ENCODE data around the gene CAPN12. TPM values are rescaled to one million over a fixed set of nuclear protein-coding genes. Genes with fewer than 3 reads are reported as not detected.
A peak's percentile ranks its signal among the peaks of the same experiment; 100 is the strongest.
"Not testable (repeated sequence)": the region's sequence is repeated elsewhere in the genome, so short reads cannot be mapped to it uniquely, and the experiment has no call there.

The CAPN12 gene
- total RNA-seq, 1 donor from 2014 or later: not detected

GRCh38 chr19:38773469-38774177, 29.3 kb upstream of the CAPN12 start, which contains the start of gene LGALS7:
Gene LGALS7, minus strand, starts transcription at chr19:38773517. Its CDS starts 25 bp downstream, at chr19:38773492.
- intact Hi-C loops (cut with DNase I): no loop called here
- ATAC-seq (ENCODE audit: poor library complexity) (no peak), DNase-seq (no peak)

- DNase-seq; ATAC-seq (ENCODE audit: poor library complexity); intact Hi-C loops (cut with DNase I): not testable (repeated sequence)
Measured at GRCh38 chr19:38771569-38771968, 27.3 kb upstream of the CAPN12 start.

- peak; percentile 97 for ATAC-seq (ENCODE audit: poor library complexity)
- intact Hi-C loops (cut with DNase I): not testable (repeated sequence)
Measured at GRCh38 chr19:38770949-38771275, 26.6 kb upstream of the CAPN12 start.

GRCh38 chr19:38770228-38770948, 26.1 kb upstream of the CAPN12 start:
- intact Hi-C loops (cut with DNase I): not testable (repeated sequence)
- ATAC-seq (ENCODE audit: poor library complexity) (peak; percentile 45), DNase-seq (peak; percentile 27)

More at GRCh38 chr19:38770949-38771275, 26.6 kb upstream of the CAPN12 start:
- DNase-seq: not testable (repeated sequence)

- peak; percentile 85 for ATAC-seq (ENCODE audit: poor library complexity)
- DNase-seq: peak; percentile 95
- intact Hi-C loops (cut with DNase I): no loop called here
Measured at GRCh38 chr19:38769635-38770211, 25.4 kb upstream of the CAPN12 start.

GRCh38 chr19:38766276-38767047, 22.2 kb upstream of the CAPN12 start:
- DNase-seq: no peak
- intact Hi-C loops (cut with DNase I): no loop called here
- ATAC-seq (ENCODE audit: poor library complexity): no peak

GRCh38 chr19:38765214-38765613, 20.9 kb upstream of the CAPN12 start:
- intact Hi-C loops (cut with DNase I): no loop called here
- ATAC-seq (ENCODE audit: poor library complexity): no peak
- no peak for DNase-seq

- intact Hi-C loops (cut with DNase I): no loop called here
- ATAC-seq (ENCODE audit: poor library complexity): no peak
- DNase-seq: no peak
Measured at GRCh38 chr19:38763795-38764220, 19.5 kb upstream of the CAPN12 start.

- intact Hi-C loops (cut with DNase I); ATAC-seq (ENCODE audit: poor library complexity); DNase-seq: not testable (repeated sequence)
Measured at GRCh38 chr19:38761884-38762389, 17.7 kb upstream of the CAPN12 start.

GRCh38 chr19:38760805-38761517, 16.7 kb upstream of the CAPN12 start:
- DNase-seq; intact Hi-C loops (cut with DNase I); ATAC-seq (ENCODE audit: poor library complexity): not testable (repeated sequence)

GRCh38 chr19:38759590-38760003, 15.3 kb upstream of the CAPN12 start:
- ATAC-seq (ENCODE audit: poor library complexity): peak; percentile 43
- intact Hi-C loops (cut with DNase I): no loop called here
- no peak for DNase-seq

- ATAC-seq (ENCODE audit: poor library complexity); DNase-seq; intact Hi-C loops (cut with DNase I): not testable (repeated sequence)
Measured at GRCh38 chr19:38754196-38754595, 9.9 kb upstream of the CAPN12 start.

GRCh38 chr19:38753783-38754182, 9.5 kb upstream of the CAPN12 start:
- intact Hi-C loops (cut with DNase I); ATAC-seq (ENCODE audit: poor library complexity); DNase-seq: not testable (repeated sequence)

- intact Hi-C loops (cut with DNase I): no loop called here
- ATAC-seq (ENCODE audit: poor library complexity) (no peak), DNase-seq (peak; percentile 25)
Measured at GRCh38 chr19:38745316-38745715, 1.0 kb upstream of the CAPN12 start.

- peak; percentile 37 for DNase-seq
- intact Hi-C loops (cut with DNase I): no loop called here
- no peak for ATAC-seq (ENCODE audit: poor library complexity)
Measured at GRCh38 chr19:38744874-38745273, 600 bp upstream of the CAPN12 start.

- DNase-seq: peak; percentile 39
- intact Hi-C loops (cut with DNase I): no loop called here
- ATAC-seq (ENCODE audit: poor library complexity): no peak
Measured at GRCh38 chr19:38743394-38744297, 628 bp downstream of the CAPN12 start.

- no peak for ATAC-seq (ENCODE audit: poor library complexity)
- intact Hi-C loops (cut with DNase I): no loop called here
- DNase-seq: peak; percentile 13
Measured at GRCh38 chr19:38742906-38743305, 1.4 kb downstream of the CAPN12 start.
